Keratinocyte (primary cell): ENCODE results near the gene POLR1A. TPM values are rescaled to one million over a fixed set of nuclear protein-coding genes. Genes with fewer than 3 reads are reported as not detected.

ENCODE experiments used
- DNase-seq: peaks from one replicate; pipeline ENCODE4 v3.0.0-alpha.2; 2011; ENCODE audit warnings: low read depth, missing footprints, low spot score
- FAIRE-seq: peaks from 2 replicates; lab custom pipeline; 2011; peaks lifted over from hg19 to GRCh38; lab: Jason Lieb, UNC
- H2AFZ ChIP-seq: 2 replicates; pipeline ENCODE4 v1.6.0; 2012; ENCODE audit warnings: low read length, control low read depth, inconsistent platforms; ENCODE audit not compliant: control insufficient read depth
- H3K27ac ChIP-seq: 2 replicates; pipeline ENCODE4 v1.5.1; 2011; ENCODE audit warnings: low read length; ENCODE audit not compliant: control insufficient read depth, insufficient read depth
- H3K27me3 ChIP-seq: 3 replicates; pipeline ENCODE4 v1.6.0; 2011; ENCODE audit warnings: low read length; ENCODE audit not compliant: control insufficient read depth, insufficient read depth; ENCODE audit errors: extremely low read depth
- H3K36me3 ChIP-seq, 2 experiments: 2 replicates in 1 of 2; 3 replicates in 1 of 2; pipeline ENCODE4 v1.5.1; 2011; ENCODE audit warnings: low read length in 2 of 2, mild to moderate bottlenecking in 1 of 2; ENCODE audit not compliant: control insufficient read depth in 2 of 2, insufficient read depth in 2 of 2; ENCODE audit errors: extremely low read depth in 1 of 2
- H3K4me1 ChIP-seq: 3 replicates; pipeline ENCODE4 v1.5.1; 2011; ENCODE audit warnings: low read length; ENCODE audit not compliant: control insufficient read depth, insufficient read depth; ENCODE audit errors: extremely low read depth
- H3K4me2 ChIP-seq: 3 replicates; pipeline ENCODE4 v1.6.0; 2011; ENCODE audit warnings: low read depth, low read length; ENCODE audit not compliant: control insufficient read depth, insufficient read depth; ENCODE audit errors: extremely low read depth
- H3K4me3 ChIP-seq, 3 experiments: fragments of 200-600 bp in 1 of 3; sonication (generic) in 1 of 3; 2 replicates in 2 of 3; 3 replicates in 1 of 3; pipeline ENCODE4 v1.5.1; 2011 to 2016; ENCODE audit warnings: low read length in 3 of 3, mild to moderate bottlenecking in 3 of 3, control low read depth in 2 of 3, inconsistent platforms in 1 of 3, low read depth in 1 of 3, mixed read lengths in 1 of 3, mixed run types in 1 of 3, moderate library complexity in 1 of 3; ENCODE audit not compliant: control insufficient read depth in 2 of 3, insufficient read depth in 2 of 3; ENCODE audit errors: extremely low read depth in 1 of 3
- H3K79me2 ChIP-seq: 2 replicates; pipeline ENCODE4 v1.6.0; 2012; ENCODE audit warnings: low read length; ENCODE audit not compliant: control insufficient read depth, insufficient read depth
- H3K9ac ChIP-seq: 3 replicates; pipeline ENCODE4 v1.6.0; 2011; ENCODE audit warnings: low read length; ENCODE audit not compliant: control insufficient read depth, insufficient read depth; ENCODE audit errors: extremely low read depth
- H3K9me1 ChIP-seq: 3 replicates; pipeline ENCODE4 v1.6.0; 2011; ENCODE audit warnings: low read length; ENCODE audit not compliant: control insufficient read depth, insufficient read depth; ENCODE audit errors: extremely low read depth
- H3K9me3 ChIP-seq: 2 replicates; pipeline ENCODE4 v1.5.1; 2012; ENCODE audit warnings: low read depth, low read length; ENCODE audit not compliant: control insufficient read depth
- H4K20me1 ChIP-seq: 3 replicates; pipeline ENCODE4 v1.6.0; 2011; ENCODE audit warnings: low read length; ENCODE audit not compliant: control insufficient read depth, insufficient read depth; ENCODE audit errors: extremely low read depth
- CTCF ChIP-seq, 3 experiments: IDR thresholded peaks in 1 of 3; conservative IDR thresholded peaks in 1 of 3; optimal IDR thresholded peaks in 1 of 3; 2 replicates in 2 of 3; 3 replicates in 1 of 3; pipeline versions ENCODE3 to v1.5.1; 2011; ENCODE audit warnings: low read length in 3 of 3, mild to moderate bottlenecking in 3 of 3, moderate library complexity in 2 of 3, control low read depth in 1 of 3, inconsistent platforms in 1 of 3; ENCODE audit not compliant: insufficient read depth in 2 of 3; ENCODE audit errors: extremely low read depth in 1 of 3
- EZH2 ChIP-seq: IDR thresholded peaks from one replicate; pipeline ENCODE4 v1.6.1; 2012; ENCODE audit warnings: inconsistent platforms, mild to moderate bottlenecking, low read length, moderate library complexity
- dilution Hi-C: fragments of 300-500 bp; cut with MboI; formaldehyde crosslinking; loops from one replicate; pipeline ENCODE4 v1.7.0; 2020; ENCODE audit warnings: low sequenced_read_pairs; ENCODE audit not compliant: extremely low pct_ligation_motif_present
- polyA plus RNA-seq, 5 experiments: library from polyadenylated mRNA; depleted of rRNA in 3 of 5; stranded (reverse) in 3 of 5; stranded (forward) in 1 of 5; unstranded in 1 of 5; fragments of >200 nt; gene quantifications; 1 replicate in 1 of 5; 2 replicates in 3 of 5; 3 replicates in 1 of 5; pipeline versions ENCODE4 v1.2.1 to v1.2.3, GENCODE V29; 2011 to 2012; ENCODE audit warnings: missing spikeins in 2 of 5, low read depth in 1 of 5, low replicate concordance in 1 of 5

Gene POLR1A
- polyA plus RNA-seq, 1 donor (not counting 4 experiments of a cell fraction or from before 2014, with no cell fraction given): 16.1 TPM

GRCh38 chr2:86048888-86049287, 56.8 kb downstream of the POLR1A start:
- H3K4me1 ChIP-seq: no peaks in the 10 kb centered on the region
- no peak overlapping the region for H3K27ac ChIP-seq
- no peak for DNase-seq
- peaks cover 51 to 59% of the 10 kb centered on the region in 2 experiments for H3K36me3 ChIP-seq
- H4K20me1 ChIP-seq: no peaks in the 10 kb centered on the region
- H3K4me2 ChIP-seq: no peak overlapping the region
- no peak for TF ChIP-seq EZH2
- TF ChIP-seq CTCF (optimal IDR thresholded peaks at IDR 0.05 in 1 of 3, IDR thresholded peaks at IDR 0.05 in 1 of 3, conservative IDR thresholded peaks at IDR 0.05 in 1 of 3; ENCODE audit: extremely low read depth in 1 of 3, insufficient read depth in 2 of 3, low read length in 3 of 3): no peak
- H2AFZ ChIP-seq: no peak overlapping the region
- H3K9ac ChIP-seq: no peak overlapping the region
- no peak overlapping the region for H3K4me3 ChIP-seq
- H3K9me3 ChIP-seq: no peaks in the 10 kb centered on the region
- dilution Hi-C loops: no loop called here
- H3K79me2 ChIP-seq: no peaks in the 10 kb centered on the region
- no peak for FAIRE-seq
- H3K9me1 ChIP-seq: no peaks in the 10 kb centered on the region
- no peaks in the 10 kb centered on the region for H3K27me3 ChIP-seq

- H3K27me3 ChIP-seq: no peaks in the 10 kb centered on the region
- DNase-seq (no peak), FAIRE-seq (no peak)
- H3K79me2 ChIP-seq: no peaks in the 10 kb centered on the region
- dilution Hi-C loops: no loop called here
- no peaks in the 10 kb centered on the region for H3K4me1 ChIP-seq
- peaks cover 50 to 59% of the 10 kb centered on the region in 2 experiments for H3K36me3 ChIP-seq
- H3K4me2 ChIP-seq: no peak overlapping the region
- H3K9me3 ChIP-seq: no peaks in the 10 kb centered on the region
- H3K9me1 ChIP-seq: no peaks in the 10 kb centered on the region
- no peak overlapping the region for H3K27ac ChIP-seq
- TF ChIP-seq EZH2: no peak
- no peak for TF ChIP-seq CTCF (optimal IDR thresholded peaks at IDR 0.05 in 1 of 3, IDR thresholded peaks at IDR 0.05 in 1 of 3, conservative IDR thresholded peaks at IDR 0.05 in 1 of 3; ENCODE audit: extremely low read depth in 1 of 3, insufficient read depth in 2 of 3, low read length in 3 of 3)
- H4K20me1 ChIP-seq: no peaks in the 10 kb centered on the region
- no peak overlapping the region for H3K4me3 ChIP-seq
- H2AFZ ChIP-seq: no peak overlapping the region
- no peak overlapping the region for H3K9ac ChIP-seq
These were observed 57.3 kb downstream of the POLR1A start for GRCh38 chr2:86048383-86048701.
